GM21717 (cell line): ENCODE data around the gene ZBTB3.
"Not testable (repeated sequence)": the region's sequence is repeated elsewhere in the genome, so short reads cannot be mapped to it uniquely, and the experiment has no call there.

Experiments used
- ATAC-seq: cut with Tn5 transposase; IDR thresholded peaks from one replicate; pipeline ENCODE4 v1.9.1; 2021; ENCODE audit warnings: mild to moderate bottlenecking, moderate library complexity; ENCODE audit not compliant: unreplicated experiment

The ZBTB3 gene

DNA sequence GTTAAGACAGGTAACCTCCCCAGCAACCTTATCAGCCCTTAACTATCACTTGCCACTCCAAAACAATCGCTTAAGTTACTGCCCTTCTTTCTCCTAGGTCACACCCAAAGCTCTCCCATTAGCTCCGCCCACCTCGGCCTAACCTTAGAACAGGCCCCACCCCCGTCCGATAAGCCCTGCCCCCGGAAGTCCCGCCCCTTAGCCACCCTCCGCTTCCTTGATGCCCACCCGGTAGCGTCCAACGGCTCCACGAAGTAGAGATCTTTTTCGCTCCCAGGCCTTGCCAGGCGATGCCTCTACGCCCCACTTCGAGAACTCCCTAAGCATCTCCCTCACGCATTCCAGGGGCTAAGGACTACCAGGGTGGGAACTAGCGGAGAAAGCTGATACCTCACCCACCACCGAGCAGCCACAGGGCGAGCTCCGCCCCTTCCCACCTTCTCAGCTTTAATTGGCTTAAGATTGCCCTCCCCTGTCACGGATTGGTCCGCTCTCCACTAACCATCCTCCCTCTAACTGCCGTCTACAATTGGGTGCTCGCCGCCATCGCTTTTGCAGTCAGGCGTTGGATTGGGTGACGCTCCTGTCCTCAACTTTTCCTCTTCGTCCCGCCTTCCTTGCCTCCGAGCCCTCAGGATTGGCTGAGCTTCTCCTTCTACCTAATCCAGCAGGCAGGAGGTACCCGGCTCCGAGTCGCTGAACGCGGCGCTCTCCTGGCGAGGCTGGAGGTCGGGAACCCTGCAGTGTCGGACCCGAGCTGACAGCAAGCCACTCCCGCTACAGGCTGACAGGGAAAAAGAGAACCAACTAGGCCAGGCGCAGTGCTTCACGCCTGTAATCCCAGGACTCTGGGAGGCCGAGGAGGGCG lies at the start of gene ZBTB3:
TSS of gene ZBTB3 (minus strand) at position 425 of the 868 bp plus-strand sequence. CDS start 496 bp downstream, outside the sequence.
- peak; percentile 90 for ATAC-seq

DNA sequence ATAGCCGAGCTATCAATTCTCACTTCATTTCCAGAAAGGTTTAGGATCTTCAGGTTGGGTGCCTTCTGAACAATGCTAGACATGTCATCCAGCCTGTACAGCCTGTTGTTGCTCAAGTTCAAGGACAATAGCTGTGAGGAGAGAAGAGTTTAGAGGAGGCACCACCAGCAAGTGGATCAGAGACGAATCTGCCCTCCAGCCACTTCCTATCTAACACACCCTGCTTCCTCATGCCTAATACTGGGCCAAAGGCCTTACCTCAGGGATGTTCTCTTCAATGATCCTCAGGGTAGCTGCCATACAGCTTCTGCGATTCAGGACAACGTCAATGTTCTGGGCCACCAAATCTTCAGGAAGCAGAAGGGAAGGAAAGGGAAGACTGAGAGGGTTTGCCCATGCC lies 47.1 kb upstream of the ZBTB3 start:
- no peak for ATAC-seq

DNA sequence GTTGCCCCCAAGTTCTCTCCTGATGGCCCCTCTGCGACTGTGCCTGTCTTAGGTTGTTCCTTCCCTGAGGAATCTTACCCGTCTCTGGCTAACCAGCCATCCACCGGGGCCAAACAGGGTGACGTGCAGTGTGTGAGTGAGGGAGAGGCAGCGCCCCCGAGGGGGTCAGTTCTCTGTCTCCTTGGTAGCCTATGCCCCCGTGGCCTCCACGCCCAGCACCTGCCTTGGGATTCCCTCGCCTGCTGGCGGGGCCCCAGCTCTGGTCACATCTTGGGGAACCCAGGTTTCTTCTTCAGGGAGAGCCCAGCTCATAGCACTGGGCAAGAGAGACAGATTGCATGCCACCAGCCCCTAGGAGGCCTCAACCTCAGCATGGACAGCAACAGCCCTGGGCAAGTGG lies 45.5 kb upstream of the ZBTB3 start:
- no peak for ATAC-seq

DNA sequence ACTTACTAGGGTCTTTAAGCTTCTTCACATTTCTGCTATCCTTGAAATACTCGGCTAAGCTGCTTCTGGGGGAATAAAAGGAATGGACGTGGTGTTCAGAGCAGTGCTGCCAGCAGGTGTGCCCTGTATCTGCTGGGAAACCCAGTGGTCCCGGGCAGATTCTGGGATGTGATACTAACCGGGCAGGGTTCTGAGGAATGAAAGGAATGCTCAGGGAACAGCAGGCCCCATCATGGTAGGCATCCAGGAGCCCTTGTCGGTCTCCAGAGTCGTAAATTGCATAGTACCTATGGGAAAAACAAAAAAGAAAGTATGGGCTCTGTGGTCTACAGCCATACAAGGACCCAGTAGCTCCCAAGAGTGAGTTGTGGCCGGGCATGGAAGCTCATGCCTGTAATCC lies 42.3 kb upstream of the ZBTB3 start:
- ATAC-seq, result no peak

DNA sequence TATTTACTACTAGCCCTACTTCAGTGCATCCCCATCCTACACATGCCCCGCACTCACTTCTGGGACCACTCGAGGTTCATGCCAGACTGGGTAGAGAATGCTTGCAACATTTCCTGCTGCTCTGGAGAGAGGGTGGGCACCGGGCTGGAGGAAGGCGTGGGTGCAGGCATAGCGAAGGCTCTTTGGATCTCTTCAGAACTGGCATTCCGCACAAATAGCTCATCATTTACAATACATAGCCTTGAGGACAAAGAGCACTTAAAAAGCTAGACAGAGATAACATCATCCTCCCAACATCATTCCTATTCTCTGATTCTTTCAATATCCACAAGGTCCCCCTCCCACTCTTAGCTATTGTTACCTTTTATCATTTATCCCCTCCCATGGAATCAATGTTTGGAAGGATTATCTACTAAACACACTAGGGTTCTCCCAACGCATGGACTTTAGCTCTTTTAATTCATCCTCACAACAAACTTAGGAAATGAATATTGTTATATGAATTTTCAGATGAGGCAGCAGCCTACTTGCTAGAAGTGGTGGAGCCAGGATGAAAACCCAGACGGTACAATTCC lies 40.3 kb upstream of the ZBTB3 start:
- ATAC-seq, result no peak

DNA sequence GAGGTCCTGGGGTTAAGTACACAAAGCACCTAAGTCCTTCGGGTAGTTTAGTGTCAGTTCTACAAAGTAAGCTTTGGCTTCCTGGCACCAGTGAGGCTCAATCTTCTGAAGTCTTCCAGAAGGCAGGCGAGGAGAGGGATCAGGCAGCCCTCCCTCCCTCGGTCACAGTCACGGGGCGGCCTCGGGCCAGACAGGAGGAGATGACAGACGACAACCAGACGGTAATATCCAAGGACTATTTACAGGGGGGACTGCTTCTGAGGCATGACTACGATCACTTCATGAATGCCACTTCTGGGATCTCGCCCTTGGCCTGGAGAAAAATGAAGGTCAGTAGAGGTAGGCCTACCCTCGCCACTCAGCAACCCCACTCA lies 38.2 kb upstream of the ZBTB3 start:
- no peak for ATAC-seq

DNA sequence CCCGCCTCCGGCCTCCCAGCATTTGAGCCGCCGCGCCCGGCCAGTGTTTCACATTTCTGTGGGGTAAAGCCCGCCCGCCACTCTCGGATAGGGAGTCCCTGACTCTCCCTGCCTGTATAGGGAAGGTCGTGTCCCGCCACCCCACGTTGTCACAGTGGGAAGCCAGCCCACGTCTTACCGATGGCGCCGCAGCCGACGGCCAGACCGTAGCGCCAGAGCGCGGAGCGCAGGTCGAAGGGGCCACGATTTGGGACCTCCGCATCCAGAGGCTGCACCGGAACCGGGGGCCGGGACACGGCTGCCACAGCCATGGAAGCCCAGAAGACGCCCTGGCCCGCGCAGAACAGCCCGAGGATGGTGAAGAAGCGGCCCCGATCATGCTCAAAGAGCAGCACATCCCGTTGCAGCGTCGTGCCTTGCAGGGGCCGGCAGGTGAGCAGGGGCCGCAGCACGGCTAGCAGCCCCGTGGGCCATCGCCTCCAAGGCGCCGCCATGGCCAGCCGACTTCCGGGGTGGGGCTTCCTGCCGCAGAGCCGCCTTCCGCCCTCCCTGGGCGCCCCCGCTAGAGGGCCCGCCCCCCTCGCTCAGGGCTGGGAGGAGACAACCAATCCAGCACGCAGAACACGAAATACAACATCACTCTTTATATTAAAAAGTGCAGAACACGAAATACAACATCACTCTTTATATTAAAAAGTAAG lies 37.7 kb upstream of the ZBTB3 start, which contains the start of gene TMEM223:
TSS of gene TMEM223 (minus strand) at position 506 of the 701 bp plus-strand sequence. CDS start at position 494, 12 bp downstream.
- ATAC-seq, result peak; percentile 64

DNA sequence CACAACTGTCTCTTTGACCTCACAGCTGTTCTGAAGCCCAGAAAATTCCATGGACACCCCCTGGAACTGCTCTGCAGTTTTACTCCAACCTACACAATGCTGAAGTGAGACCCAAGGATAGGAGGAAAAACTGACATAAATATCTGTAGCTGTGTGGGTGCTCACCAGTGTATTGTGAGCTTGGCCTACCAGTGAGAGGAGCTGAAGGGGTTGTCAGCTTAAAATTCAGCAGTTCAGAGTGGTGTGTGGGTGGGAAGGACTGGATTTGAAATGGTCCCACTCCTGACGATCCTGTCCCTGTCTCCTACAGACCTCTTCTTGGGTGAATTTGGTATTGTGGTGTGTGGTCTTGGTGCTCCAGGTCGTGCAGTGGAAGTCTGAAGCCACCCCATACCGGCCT lies 35.6 kb upstream of the ZBTB3 start:
- no peak for ATAC-seq

DNA sequence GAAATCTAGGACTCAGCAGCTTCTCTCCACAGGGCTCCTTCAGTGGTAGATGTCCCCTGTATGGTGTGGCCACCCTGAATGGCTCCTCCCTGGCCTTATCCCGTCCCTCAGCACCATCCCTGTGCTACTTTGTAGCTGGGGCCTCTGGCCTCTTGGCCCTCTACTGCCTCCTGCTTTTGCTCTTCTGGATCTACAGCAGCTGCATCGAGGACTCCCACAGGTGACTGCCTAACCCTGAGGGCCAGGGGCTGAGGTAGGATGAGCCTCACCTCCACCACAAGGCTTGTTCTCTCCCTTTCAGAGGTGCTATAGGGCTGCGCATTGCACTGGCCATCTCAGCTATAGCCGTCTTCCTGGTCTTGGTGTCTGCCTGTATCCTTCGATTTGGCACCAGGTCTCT lies 35.0 kb upstream of the ZBTB3 start:
- ATAC-seq, result no peak

DNA sequence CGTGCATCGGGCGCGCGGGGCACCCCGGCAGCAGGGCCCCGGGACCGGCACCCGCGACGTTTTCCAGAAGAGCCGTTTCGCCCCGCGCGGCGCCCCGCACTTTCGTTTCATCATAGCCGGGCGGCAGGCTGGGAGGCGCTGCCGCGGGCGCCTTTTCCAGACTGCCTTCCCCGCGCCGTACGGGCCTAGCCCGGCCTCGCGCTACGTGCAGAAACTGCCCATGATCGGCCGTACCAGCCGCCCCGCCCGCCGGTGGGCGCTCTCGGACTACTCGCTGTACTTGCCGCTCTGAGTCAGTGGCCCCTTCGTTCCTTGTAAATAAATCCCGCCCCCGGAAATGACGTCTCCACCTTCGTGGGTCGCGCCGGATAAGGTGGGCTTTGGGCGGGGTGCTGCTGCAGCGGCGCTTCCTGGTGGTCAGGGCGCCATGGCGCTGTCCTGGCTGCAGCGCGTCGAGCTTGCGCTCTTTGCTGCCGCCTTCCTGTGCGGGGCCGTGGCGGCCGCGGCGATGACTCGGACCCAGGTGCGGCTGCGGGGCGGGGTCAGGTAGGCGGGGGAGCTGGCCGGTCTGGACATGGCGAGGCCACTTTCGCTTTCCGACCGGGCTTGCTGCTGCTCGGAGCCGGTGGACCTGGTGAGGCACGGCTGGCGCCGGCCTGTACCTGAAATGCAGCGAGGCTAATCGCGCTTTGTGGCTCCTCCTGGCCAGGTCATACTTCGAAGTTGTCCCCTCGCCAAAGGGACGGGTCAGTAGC lies 33.2 kb upstream of the ZBTB3 start, which contains the start of gene TMEM179B:
TSS of gene TMEM179B (plus strand) at position 398 of the 755 bp plus-strand sequence. CDS start at position 428, 30 bp downstream.
- ATAC-seq, result peak; percentile 59

DNA sequence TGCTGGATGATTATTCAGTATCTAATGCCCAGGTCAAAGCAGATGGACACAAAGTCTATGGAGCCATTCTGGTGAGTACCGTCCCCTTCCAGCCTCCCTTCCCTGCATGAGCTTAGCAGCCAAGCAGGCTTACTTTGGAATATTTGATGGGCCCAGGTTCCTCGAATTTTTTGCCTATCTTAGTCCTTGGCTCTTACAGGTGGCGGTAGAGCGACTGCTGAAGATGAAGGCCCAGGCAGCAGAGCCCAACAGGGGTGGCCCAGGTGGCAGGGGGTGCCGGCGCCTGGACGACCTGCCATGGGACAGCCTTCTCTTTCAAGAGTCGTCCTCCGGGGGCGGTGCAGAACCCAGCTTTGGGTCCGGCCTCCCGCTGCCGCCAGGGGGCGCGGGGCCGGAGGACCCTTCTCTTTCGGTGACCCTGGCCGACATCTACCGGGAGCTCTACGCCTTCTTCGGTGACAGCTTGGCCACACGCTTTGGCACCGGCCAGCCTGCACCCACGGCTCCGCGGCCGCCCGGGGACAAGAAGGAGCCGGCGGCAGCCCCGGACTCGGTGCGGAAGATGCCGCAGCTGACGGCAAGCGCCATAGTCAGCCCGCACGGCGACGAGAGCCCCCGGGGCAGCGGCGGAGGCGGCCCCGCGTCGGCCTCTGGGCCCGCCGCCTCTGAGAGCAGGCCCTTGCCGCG lies 32.5 kb upstream of the ZBTB3 start:
- peak; percentile 51 for ATAC-seq

DNA sequence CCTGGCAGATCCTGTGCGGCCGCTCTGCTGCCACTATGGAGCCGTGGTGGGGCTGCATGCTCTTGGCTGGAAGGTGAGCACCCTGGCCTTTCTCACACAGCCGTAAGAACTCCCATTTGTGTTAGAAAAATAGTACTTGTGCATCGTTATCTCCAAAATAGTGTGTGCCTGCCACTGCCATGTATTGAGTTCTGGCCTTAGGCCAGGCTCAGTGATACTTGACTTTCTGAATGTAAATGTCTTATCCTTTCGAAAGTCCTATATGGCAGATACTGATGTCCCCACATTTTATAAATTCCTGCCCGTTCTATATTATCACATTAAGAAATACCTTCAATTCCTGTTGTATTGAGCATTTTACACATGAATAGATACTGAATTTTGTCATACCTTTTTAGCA lies 28.8 kb upstream of the ZBTB3 start:
- ATAC-seq, result no peak

DNA sequence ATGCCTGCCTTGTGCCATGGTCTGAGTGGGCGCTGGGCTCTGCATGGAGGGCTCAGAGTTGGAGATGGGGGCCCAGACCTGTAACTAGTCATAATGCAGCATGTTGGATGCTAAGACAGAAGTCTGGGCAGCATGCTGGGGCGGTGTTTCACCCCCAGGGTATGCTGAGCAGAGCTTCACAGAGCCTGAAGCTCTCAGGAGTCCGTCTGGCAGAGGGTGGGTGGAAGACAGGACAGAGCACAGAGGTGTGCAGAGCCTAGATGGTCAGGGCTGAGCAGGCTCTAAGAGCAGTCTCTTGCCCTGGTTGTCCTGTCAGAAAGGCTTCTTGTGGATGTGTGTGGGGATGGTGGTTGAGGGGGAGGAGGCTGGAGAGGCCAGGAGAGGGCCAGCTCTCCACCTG lies 24.5 kb upstream of the ZBTB3 start:
- no peak for ATAC-seq

DNA sequence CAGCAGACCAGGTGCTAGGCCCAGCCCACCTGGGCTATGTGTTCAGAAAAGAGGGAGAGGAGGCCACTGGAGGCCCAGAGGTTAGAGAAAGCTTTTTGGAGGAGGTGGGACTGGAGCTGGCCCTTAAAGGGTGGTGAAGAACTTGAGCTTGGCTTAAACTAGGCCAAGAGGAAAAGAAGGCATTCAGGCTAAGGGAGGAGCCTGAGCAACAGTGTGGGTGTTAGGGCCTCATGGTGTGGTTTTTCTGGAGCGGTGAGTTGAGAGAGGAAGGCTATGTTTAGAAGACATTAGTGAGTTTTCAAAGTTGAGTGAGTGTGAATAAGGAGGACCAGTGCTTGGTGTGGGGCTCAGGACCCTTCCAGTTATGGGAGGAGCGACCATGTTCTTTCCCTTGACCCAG lies 23.4 kb upstream of the ZBTB3 start:
- ATAC-seq, result no peak

DNA sequence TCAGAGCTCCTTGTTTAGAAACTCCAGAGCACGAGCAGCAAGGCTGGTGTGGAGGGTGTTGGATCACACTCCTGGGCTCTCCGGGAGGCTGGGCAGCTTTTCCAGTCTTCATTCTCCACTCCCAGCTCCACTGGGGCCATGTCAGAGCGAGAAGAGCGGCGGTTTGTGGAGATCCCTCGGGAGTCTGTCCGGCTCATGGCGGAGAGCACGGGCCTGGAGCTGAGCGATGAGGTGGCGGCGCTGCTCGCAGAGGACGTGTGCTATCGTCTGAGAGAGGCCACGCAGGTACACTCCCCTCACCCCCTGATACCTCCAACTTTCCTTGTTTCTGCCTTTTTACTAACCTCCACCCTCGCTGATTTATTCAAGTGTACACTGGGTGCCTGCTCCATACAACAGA lies 21.7 kb upstream of the ZBTB3 start:
- no peak for ATAC-seq

DNA sequence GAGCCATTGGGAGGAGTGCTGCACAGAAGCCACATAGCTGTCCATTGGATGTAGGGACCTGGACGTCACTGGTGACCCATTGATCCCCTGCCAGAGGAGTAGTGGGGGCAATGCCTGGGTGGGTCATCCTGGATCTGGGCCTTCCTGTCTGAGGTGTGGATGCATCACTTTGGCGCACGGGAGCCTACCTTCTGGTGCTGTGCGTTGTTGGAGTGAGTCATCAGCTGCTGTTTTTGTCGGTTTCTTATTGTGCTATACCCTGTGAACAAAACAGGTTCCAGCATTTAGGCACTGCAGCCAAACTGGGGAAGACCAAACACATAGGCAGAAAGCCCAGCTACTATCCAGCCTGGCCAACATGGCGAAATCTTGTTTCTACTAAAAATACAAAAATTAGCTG lies 20.4 kb upstream of the ZBTB3 start:
- ATAC-seq, result no peak

DNA sequence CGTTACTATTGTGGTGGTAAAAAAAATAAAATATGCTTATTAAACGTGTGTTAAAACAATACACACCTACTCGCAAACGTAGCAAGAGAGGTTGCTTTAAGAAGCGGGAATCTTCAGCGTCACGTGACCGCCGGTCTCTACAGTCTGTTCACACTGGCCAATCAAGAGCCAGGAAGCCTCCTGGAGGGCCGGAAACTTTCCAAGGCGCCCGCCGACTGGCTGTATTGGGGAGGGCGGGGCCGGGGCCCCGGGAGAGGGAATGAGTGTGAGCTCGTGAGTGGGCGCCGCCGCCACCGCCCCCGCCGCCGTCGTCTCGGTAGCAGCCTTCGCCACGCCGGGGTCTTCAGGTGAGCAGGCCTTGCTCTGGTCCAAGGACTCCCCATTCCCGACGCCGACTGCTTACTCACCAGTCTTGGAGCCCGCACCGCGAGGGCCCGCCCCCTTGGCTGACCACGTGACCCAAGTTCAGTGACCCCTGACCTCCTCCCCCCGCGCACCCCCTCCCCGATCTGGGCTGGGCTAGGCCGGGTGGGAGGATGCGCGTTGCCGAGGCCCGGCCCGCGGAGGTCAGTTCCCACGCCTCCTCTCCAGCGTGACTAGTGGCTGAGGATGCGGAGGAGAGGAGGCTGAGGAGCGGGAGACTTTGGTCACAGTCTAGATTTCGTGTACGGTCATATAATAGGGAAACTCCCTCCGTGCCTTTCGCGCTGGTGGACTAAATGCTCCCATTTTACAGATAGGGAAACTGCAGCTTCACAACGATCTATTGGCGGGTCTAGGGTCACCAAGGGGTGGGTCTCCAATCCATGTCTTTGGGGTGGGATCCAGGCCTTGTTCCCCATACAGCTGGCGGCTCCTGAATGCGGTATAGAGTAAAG lies 17.4 kb upstream of the ZBTB3 start, which contains the start of gene TAF6L:
TSS of gene TAF6L (plus strand) at position 253 of the 878 bp plus-strand sequence. CDS start 4,388 bp downstream, outside the sequence.
- peak; percentile 69 for ATAC-seq

DNA sequence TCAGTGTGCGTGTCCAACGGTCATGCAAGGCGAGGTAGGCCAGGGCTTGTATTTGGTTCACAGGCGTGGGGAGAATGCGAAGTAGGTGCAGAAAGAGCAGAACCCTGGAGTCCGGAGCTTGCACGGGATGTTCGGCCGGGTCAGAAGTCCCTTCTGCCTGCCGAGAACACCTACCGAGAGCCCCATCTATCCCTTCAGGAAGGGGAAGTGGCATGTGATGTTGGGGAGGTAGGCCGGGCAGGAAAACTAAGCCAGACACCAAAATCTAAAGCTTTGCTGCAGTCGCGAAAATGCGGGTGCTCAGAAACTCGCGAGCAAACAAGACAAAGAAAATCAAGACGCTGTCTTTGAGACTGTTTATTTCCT lies 16.8 kb upstream of the ZBTB3 start:
- no peak for ATAC-seq

DNA sequence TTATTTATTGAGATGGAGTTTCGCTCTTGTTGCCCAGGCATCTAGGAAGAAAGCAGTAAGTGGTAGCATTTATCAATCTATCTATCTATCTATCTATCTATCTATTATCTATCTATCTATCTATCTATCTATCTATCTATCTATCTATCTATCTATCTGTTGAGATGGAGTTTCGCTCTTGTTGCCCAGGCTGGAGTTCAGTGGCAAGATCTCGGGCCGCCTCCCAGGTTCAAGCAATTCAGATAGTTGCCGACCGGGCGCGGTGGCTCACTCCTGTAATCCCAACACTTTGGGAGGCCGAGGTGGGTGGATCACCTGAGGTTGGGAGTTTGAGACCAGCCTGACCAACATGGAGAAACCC lies 6.9 kb upstream of the ZBTB3 start:
- not testable (repeated sequence) for ATAC-seq
